ENCODE measurements around the gene SUV39H2.

SUV39H2 gene

GRCh38 chr10:14838582-14839304, 39.9 kb upstream of the SUV39H2 start:
- DNase-seq (ENCODE audit: low spot score): peak; percentile 59
- TF ChIP-seq CTCF (IDR thresholded peaks at IDR 0.05; ENCODE audit: borderline replicate concordance, control extremely low read depth, extremely low read depth, insufficient read depth, missing control alignments): no peak
- in situ Hi-C loops (cut with MboI; ENCODE audit: low sequenced_read_pairs, unreplicated experiment): no loop called here

DNA sequence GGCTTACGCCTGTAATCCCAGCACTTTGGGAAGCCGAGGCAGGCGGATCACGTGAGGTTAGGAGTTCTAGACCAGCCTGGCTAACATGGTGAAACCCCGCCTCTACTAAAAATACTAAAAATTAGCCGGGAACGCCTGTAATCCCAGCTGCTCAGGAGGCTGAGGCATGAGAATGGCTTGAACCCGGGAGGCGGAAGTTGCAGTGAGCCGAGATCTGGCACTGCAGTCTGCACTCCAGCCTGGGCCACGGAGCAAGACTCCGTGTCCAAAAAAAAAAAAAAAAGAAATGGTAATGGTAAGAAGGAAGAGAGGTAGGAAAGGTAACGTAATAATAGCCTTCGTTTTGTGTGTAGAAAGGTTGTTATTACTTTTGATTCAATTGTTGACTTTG, 39.4 kb upstream of the SUV39H2 start:
- in situ Hi-C loops (cut with MboI; ENCODE audit: low sequenced_read_pairs, unreplicated experiment): no loop called here
- no peak for TF ChIP-seq CTCF (IDR thresholded peaks at IDR 0.05; ENCODE audit: borderline replicate concordance, control extremely low read depth, extremely low read depth, insufficient read depth, missing control alignments)

DNA sequence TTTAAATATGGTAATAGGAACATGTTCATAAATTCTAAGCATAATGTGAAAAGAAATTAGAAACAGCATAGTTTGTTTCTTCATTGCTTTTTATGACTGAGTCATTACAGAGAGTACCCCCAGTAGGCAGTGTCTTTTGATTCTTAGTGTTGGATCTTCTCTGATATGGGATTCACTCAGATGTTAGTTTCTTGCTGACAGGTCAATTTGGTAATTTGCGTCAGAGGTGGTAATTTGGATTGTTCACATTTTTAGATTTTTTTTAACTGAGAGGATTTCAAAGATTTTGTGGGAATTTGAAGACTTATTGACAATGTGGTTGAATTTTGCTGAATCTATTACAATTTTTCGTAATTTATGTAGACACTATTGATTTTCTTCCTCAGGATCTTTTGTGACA, 38.5 kb upstream of the SUV39H2 start:
- TF ChIP-seq CTCF (IDR thresholded peaks at IDR 0.05; ENCODE audit: borderline replicate concordance, control extremely low read depth, extremely low read depth, insufficient read depth, missing control alignments): no peak
- in situ Hi-C loops (cut with MboI; ENCODE audit: low sequenced_read_pairs, unreplicated experiment): no loop called here
- DNase-seq (ENCODE audit: low spot score): no peak

More for the DNA sequence above, 39.4 kb upstream of the SUV39H2 start:
- DNase-seq (ENCODE audit: low spot score): no peak

- DNase-seq (ENCODE audit: low spot score): no peak
- in situ Hi-C loops (cut with MboI; ENCODE audit: low sequenced_read_pairs, unreplicated experiment): no loop called here
- no peak for TF ChIP-seq CTCF (IDR thresholded peaks at IDR 0.05; ENCODE audit: borderline replicate concordance, control extremely low read depth, extremely low read depth, insufficient read depth, missing control alignments)
Measured at GRCh38 chr10:14843327-14843988, 35.2 kb upstream of the SUV39H2 start.

DNA sequence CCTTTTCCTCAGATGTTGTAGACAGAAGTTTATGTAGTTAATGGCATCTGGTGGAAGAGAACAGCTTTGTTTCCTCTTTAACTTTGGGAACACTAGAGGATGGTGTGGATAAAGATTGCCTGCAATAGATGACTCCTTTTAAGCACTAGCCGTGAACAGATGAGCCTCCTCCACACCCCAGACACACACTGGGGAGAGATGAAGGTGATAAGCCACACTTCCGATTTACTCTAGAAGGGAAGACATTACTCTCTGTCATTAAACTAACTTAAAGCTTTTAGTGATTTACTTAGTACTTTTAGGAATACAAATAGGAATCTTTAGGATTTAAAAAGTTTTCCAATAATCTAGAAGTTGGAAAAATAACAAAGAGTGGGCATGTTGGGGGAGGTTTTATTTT, 33.7 kb upstream of the SUV39H2 start:
- in situ Hi-C loops (cut with MboI; ENCODE audit: low sequenced_read_pairs, unreplicated experiment): no loop called here
- no peak for TF ChIP-seq CTCF (IDR thresholded peaks at IDR 0.05; ENCODE audit: borderline replicate concordance, control extremely low read depth, extremely low read depth, insufficient read depth, missing control alignments)
- DNase-seq (ENCODE audit: low spot score): no peak

DNA sequence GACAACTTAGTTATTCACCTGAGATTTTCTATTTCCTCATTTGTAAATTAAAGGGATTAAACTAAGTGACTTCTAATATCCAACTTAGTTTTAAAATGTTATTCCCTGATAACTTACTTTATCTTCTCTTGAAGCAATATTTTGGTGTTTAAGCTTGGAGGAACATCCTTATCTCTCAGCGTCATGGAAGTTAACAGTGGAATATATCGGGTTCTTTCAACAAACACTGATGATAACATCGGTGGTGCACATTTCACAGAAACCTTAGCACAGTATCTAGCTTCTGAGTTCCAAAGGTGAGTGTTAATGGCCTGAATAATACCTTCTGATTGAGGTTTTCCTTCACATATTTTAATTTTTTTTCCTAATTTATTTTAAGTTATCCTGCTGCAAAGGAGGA, 26.4 kb upstream of the SUV39H2 start:
- in situ Hi-C loops (cut with MboI; ENCODE audit: low sequenced_read_pairs, unreplicated experiment): no loop called here
- no peak for TF ChIP-seq CTCF (IDR thresholded peaks at IDR 0.05; ENCODE audit: borderline replicate concordance, control extremely low read depth, extremely low read depth, insufficient read depth, missing control alignments)
- no peak for DNase-seq (ENCODE audit: low spot score)

Measured in GM13976 (cell line).